ENCODE data around the gene OSBPL9. TPM values are rescaled to one million over a fixed set of nuclear protein-coding genes. Genes with fewer than 3 reads are reported as not detected.

The OSBPL9 gene
- total and polyA plus RNA-seq, 2 donors (not counting 1 experiment from before 2014, with no cell fraction given) = 23.1 to 59.6 TPM

GRCh38 chr1:51691920-51692319, 75.0 kb downstream of the OSBPL9 start:
- H3K4me1 ChIP-seq (ENCODE audit: control insufficient read depth in 2 of 2, insufficient read depth in 2 of 2, low read length in 2 of 2) = peaks cover 0 to 4% of the 10 kb centered on the region in 2 donors
- TF ChIP-seq CTCF (IDR thresholded peaks at IDR 0.05) = no peak
- no peak for TF ChIP-seq EZH2 (IDR thresholded peaks at IDR 0.05; ENCODE audit: borderline replicate concordance, insufficient read depth, low read depth, low read length, poor library complexity, severe bottlenecking)
- H3K36me3 ChIP-seq (replicated peaks in 1 of 2; ENCODE audit: control extremely low read depth in 1 of 2, control insufficient read depth in 1 of 2, extremely low read depth in 1 of 2, insufficient read depth in 2 of 2, low read length in 1 of 2) = no peaks in the 10 kb centered on the region
- ATAC-seq (ENCODE audit: low read depth) (no peak), DNase-seq (no peak)
- no peaks in the 10 kb centered on the region for H3K9me3 Mint-ChIP-seq (ENCODE audit: insufficient read depth)
- H3K27ac ChIP-seq (ENCODE audit: low read length in 2 of 2) = no peak overlapping the region
- ChIA-PET CTCF (no interaction called here), POLR2A (no interaction called here)
- no peak overlapping the region for H3K4me3 Mint-ChIP-seq
- no peaks in the 10 kb centered on the region for H3K27me3 Mint-ChIP-seq
- no peak overlapping the region for H3K27ac Mint-ChIP-seq
- peaks cover 28% of the 10 kb centered on the region for H3K79me2 ChIP-seq (ENCODE audit: control insufficient read depth, insufficient read depth, low read length)
- no peak overlapping the region for H3K4me2 ChIP-seq (replicated peaks; ENCODE audit: low read depth, low read length, poor library complexity, severe bottlenecking)
- no peaks in the 10 kb centered on the region for H3K27me3 ChIP-seq (replicated peaks in 1 of 4; ENCODE audit: control extremely low read depth in 1 of 4, control insufficient read depth in 3 of 4, insufficient read depth in 4 of 4, low read length in 3 of 4)
- peaks cover 7% of the 10 kb centered on the region for H4K20me1 ChIP-seq (ENCODE audit: control insufficient read depth, insufficient read depth, low read length, poor library complexity, severe bottlenecking)
- peaks cover 24% of the 10 kb centered on the region for H3K4me1 Mint-ChIP-seq
- H2AFZ ChIP-seq (ENCODE audit: insufficient read depth, low read depth, low read length, poor library complexity, severe bottlenecking) = no peak overlapping the region
- no peak overlapping the region for H3K4me3 ChIP-seq (ENCODE audit: control extremely low read depth in 1 of 5, extremely low read depth in 1 of 5, insufficient read depth in 1 of 5, low read depth in 2 of 5, low read length in 4 of 5)
- no peak overlapping the region for H3K9ac ChIP-seq (ENCODE audit: low read length)
- intact Hi-C loops (cut with micrococcal nuclease) = no loop called here
- H3K9me3 ChIP-seq (ENCODE audit: control extremely low read depth in 1 of 3, control insufficient read depth in 2 of 3, insufficient read depth in 1 of 3, low read length in 2 of 3) = no peaks in the 10 kb centered on the region
- 92% methylated on average over 2 of the region's 5 CpGs for WGBS (ENCODE audit: insufficient coverage)

GRCh38 chr1:51693419-51694155, 76.7 kb downstream of the OSBPL9 start:
- Histone ChIP-seq H4K20me1 (ENCODE audit: control insufficient read depth, insufficient read depth, low read length, poor library complexity, severe bottlenecking) (peaks cover 3% of the 10 kb centered on the region), H3K9ac (ENCODE audit: low read length) (no peak overlapping the region), H3K27me3 (replicated peaks in 1 of 4; ENCODE audit: control extremely low read depth in 1 of 4, control insufficient read depth in 3 of 4, insufficient read depth in 4 of 4, low read length in 3 of 4) (no peaks in the 10 kb centered on the region), H3K36me3 (replicated peaks in 1 of 2; ENCODE audit: control extremely low read depth in 1 of 2, control insufficient read depth in 1 of 2, extremely low read depth in 1 of 2, insufficient read depth in 2 of 2, low read length in 1 of 2) (no peaks in the 10 kb centered on the region), H3K79me2 (ENCODE audit: control insufficient read depth, insufficient read depth, low read length) (peaks cover 28% of the 10 kb centered on the region), H3K27ac (ENCODE audit: low read length in 2 of 2) (no peak overlapping the region), H3K9me3 (ENCODE audit: control extremely low read depth in 1 of 3, control insufficient read depth in 2 of 3, insufficient read depth in 1 of 3, low read length in 2 of 3) (no peaks in the 10 kb centered on the region), H2AFZ (ENCODE audit: insufficient read depth, low read depth, low read length, poor library complexity, severe bottlenecking) (no peak overlapping the region), H3K4me3 (ENCODE audit: control extremely low read depth in 1 of 5, extremely low read depth in 1 of 5, insufficient read depth in 1 of 5, low read depth in 2 of 5, low read length in 4 of 5) (no peak overlapping the region), H3K4me2 (replicated peaks; ENCODE audit: low read depth, low read length, poor library complexity, severe bottlenecking) (no peak overlapping the region), H3K4me1 (ENCODE audit: control insufficient read depth in 2 of 2, insufficient read depth in 2 of 2, low read length in 2 of 2) (peaks cover 0 to 4% of the 10 kb centered on the region in 2 donors)
- Mint-ChIP-seq H3K4me3 (no peak overlapping the region), H3K27me3 (no peaks in the 10 kb centered on the region), H3K9me3 (ENCODE audit: insufficient read depth) (no peaks in the 10 kb centered on the region), H3K27ac (no peak overlapping the region), H3K4me1 (peaks cover 8% of the 10 kb centered on the region)
- DNase-seq = no peak
- ChIA-PET POLR2A (no interaction called here), CTCF (no interaction called here)
- no CpG with 5 or more reads among the region's 4 CpGs for WGBS (ENCODE audit: insufficient coverage)
- ATAC-seq (ENCODE audit: low read depth) = no peak
- no peak for TF ChIP-seq EZH2 (IDR thresholded peaks at IDR 0.05; ENCODE audit: borderline replicate concordance, insufficient read depth, low read depth, low read length, poor library complexity, severe bottlenecking)
- TF ChIP-seq CTCF (IDR thresholded peaks at IDR 0.05) = no peak
- intact Hi-C loops (cut with micrococcal nuclease) = no loop called here

Data from B cell (primary cell).